Trophoblast cell (in vitro differentiated cells and primary cell): ENCODE data around the gene MAGI1.

Source experiments
- DNase-seq, 2 donors: peaks; one replicate each; pipeline ENCODE4 v3.0.0-alpha.2; 2016
- H2AFZ ChIP-seq: 2 replicates; pipeline ENCODE4 v1.6.1; 2013; ENCODE audit warnings: low read length, moderate library complexity, mild to moderate bottlenecking; ENCODE audit not compliant: insufficient read depth, poor library complexity
- H2AK5ac ChIP-seq: 2 replicates; pipeline ENCODE4 v1.6.1; 2013; ENCODE audit warnings: mild to moderate bottlenecking, low read length
- H2BK120ac ChIP-seq: 2 replicates; pipeline ENCODE4 v1.6.1; 2013; ENCODE audit warnings: low read length, mild to moderate bottlenecking, moderate library complexity; ENCODE audit not compliant: insufficient read depth, poor library complexity
- H2BK12ac ChIP-seq: 2 replicates; pipeline ENCODE4 v1.6.1; 2013; ENCODE audit warnings: mild to moderate bottlenecking, low read length, moderate library complexity
- H2BK5ac ChIP-seq: 2 replicates; pipeline ENCODE4 v1.6.1; 2013; ENCODE audit warnings: low read length, low read depth, moderate library complexity, mild to moderate bottlenecking; ENCODE audit not compliant: poor library complexity
- H3K14ac ChIP-seq: 2 replicates; pipeline ENCODE4 v1.6.1; 2013; ENCODE audit warnings: mild to moderate bottlenecking, low read length
- H3K18ac ChIP-seq: 2 replicates; pipeline ENCODE4 v1.6.1; 2013; ENCODE audit warnings: mild to moderate bottlenecking, low read length
- H3K23ac ChIP-seq: 2 replicates; pipeline ENCODE4 v1.6.1; 2013; ENCODE audit warnings: low read length
- H3K27ac ChIP-seq: 2 replicates; pipeline ENCODE4 v1.5.1; 2013; ENCODE audit warnings: low read depth, mild to moderate bottlenecking, inconsistent platforms, low read length, moderate library complexity
- H3K27me3 ChIP-seq: 2 replicates; pipeline ENCODE4 v1.6.1; 2013; ENCODE audit warnings: inconsistent platforms, mild to moderate bottlenecking, low read length, moderate library complexity; ENCODE audit not compliant: insufficient read depth
- H3K36me3 ChIP-seq, 2 experiments: 1 replicate in 1 of 2; 2 replicates in 1 of 2; pipeline ENCODE4 v1.6.1; 2013; ENCODE audit warnings: low read length in 2 of 2, mild to moderate bottlenecking in 2 of 2, moderate library complexity in 1 of 2; ENCODE audit not compliant: insufficient read depth in 2 of 2, control insufficient read depth in 1 of 2
- H3K4ac ChIP-seq: 2 replicates; pipeline ENCODE4 v1.6.1; 2013; ENCODE audit warnings: low read depth, mild to moderate bottlenecking, low read length, moderate library complexity
- H3K4me1 ChIP-seq, 2 experiments: 1 replicate in 1 of 2; 2 replicates in 1 of 2; pipeline ENCODE4 v1.6.1; 2013; ENCODE audit warnings: low read length in 2 of 2, mild to moderate bottlenecking in 2 of 2, moderate library complexity in 1 of 2; ENCODE audit not compliant: insufficient read depth in 2 of 2, control insufficient read depth in 1 of 2
- H3K4me2 ChIP-seq: 2 replicates; pipeline ENCODE4 v1.6.1; 2013; ENCODE audit warnings: inconsistent platforms, mild to moderate bottlenecking, low read length, moderate library complexity
- H3K4me3 ChIP-seq: 2 replicates; pipeline ENCODE4 v1.5.1; 2013; ENCODE audit warnings: mild to moderate bottlenecking, low read depth, low read length, inconsistent platforms
- H3K79me1 ChIP-seq: one replicate; pipeline ENCODE4 v1.6.1; 2013; ENCODE audit warnings: low read length
- H3K79me2 ChIP-seq: 2 replicates; pipeline ENCODE4 v1.6.1; 2013; ENCODE audit warnings: low read length, mild to moderate bottlenecking; ENCODE audit not compliant: control insufficient read depth, insufficient read depth, poor library complexity
- H3K9ac ChIP-seq: 2 replicates; pipeline ENCODE4 v1.6.1; 2013; ENCODE audit warnings: mild to moderate bottlenecking, low read length
- H3K9me3 ChIP-seq: 2 replicates; pipeline ENCODE4 v1.6.1; 2013; ENCODE audit warnings: low read depth, mild to moderate bottlenecking, control low read depth, inconsistent platforms, low read length; ENCODE audit not compliant: insufficient read depth
- H4K12ac ChIP-seq: 2 replicates; pipeline ENCODE4 v1.6.1; 2013; ENCODE audit warnings: low read depth, mild to moderate bottlenecking, low read length, moderate library complexity
- H4K8ac ChIP-seq: 2 replicates; pipeline ENCODE4 v1.6.1; 2013; ENCODE audit warnings: low read depth, mild to moderate bottlenecking, low read length, moderate library complexity
- H4K91ac ChIP-seq: one replicate; pipeline ENCODE4 v1.6.1; 2013; ENCODE audit warnings: low read depth, mild to moderate bottlenecking, low read length, moderate library complexity
- WGBS: extraction: QIAGEN DNeasy Blood & Tissue Kit; methylation state at CpG from one replicate; pipeline ENCODE4 v1.1.7; 2013; ENCODE audit warnings: missing lambda C conversion rate; ENCODE audit not compliant: insufficient read length, insufficient coverage; ENCODE audit errors: extremely low coverage; 5-methylcytosine and 5-hydroxymethylcytosine counted together

The MAGI1 gene

DNA sequence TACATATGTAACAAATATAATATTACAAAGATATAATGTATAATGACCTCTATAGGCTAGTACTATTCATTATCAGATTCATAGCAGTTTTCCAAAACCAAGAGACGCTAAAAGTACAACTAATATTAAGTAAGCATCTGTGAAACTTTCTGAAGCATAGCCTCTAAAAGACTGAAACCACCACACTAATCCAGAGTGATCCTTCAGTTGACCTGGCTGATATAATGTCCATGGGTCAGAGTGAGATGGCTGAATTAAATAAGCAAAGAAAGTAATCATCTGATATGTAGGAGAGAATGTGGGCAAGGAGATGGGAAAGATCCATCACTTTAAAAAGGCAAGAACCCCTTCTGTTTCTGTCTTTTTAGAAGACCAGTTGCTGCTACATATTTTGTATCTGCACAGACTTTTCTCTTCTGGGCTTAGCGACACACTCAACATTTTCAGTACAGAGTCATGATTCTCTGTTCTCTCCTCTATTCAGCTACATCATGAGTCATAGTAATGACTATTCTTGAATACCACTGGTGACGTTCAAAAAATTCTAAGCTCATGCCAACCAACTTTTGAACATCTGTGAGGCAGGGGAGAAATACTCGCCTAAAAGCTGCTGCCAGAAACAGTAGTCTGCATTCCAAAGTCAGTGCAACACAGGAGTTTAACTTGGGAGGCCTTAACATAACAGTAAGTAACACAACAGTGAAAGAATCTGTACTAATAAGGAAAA is 149.6 kb downstream of the MAGI1 start:
- Histone ChIP-seq H4K91ac (no peak overlapping the region), H3K79me2 (no peaks in the 10 kb centered on the region), H3K27me3 (no peaks in the 10 kb centered on the region), H3K79me1 (no peaks in the 10 kb centered on the region), H4K8ac (no peak overlapping the region), H3K4ac (no peak overlapping the region), H3K36me3 (no peaks in the 10 kb centered on the region), H3K14ac (no peak overlapping the region), H2BK5ac (no peak overlapping the region), H3K23ac (no peak overlapping the region), H2BK120ac (no peak overlapping the region), H3K4me3 (no peak overlapping the region), H2AFZ (no peak overlapping the region), H3K4me2 (no peak overlapping the region), H3K4me1 (no peaks in the 10 kb centered on the region), H2BK12ac (no peak overlapping the region), H2AK5ac (no peak overlapping the region), H3K9ac (no peak overlapping the region), H3K9me3 (no peaks in the 10 kb centered on the region), H3K18ac (no peak overlapping the region), H4K12ac (no peak overlapping the region), H3K27ac (no peak overlapping the region)
- peak; percentile 69 to 90 for DNase-seq
- WGBS, result no CpG with 5 or more reads among the region's 4 CpGs

DNA sequence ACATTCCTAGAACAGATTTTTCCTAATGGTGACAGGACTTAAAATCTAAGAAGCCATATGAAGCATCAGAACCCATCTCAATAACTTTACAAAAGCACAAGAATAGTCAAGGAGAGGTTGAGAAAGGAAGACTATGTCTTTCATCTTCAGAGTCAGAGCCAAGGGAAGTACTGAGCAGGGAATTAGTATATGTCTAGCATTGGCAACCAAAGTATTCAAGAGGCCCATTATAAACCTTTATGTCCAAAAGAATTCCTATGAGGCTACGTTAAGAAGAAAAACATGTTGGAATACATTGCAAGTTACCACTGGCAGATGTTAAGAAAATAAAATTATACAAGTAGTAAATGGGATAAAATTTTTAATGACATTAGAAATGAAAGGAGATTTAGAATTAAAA is 150.5 kb downstream of the MAGI1 start:
- Histone ChIP-seq H3K23ac (no peak overlapping the region), H2BK5ac (no peak overlapping the region), H3K27me3 (no peaks in the 10 kb centered on the region), H4K8ac (no peak overlapping the region), H2BK12ac (no peak overlapping the region), H3K4me1 (no peaks in the 10 kb centered on the region), H4K12ac (no peak overlapping the region), H3K4me3 (no peak overlapping the region), H3K18ac (no peak overlapping the region), H3K36me3 (no peaks in the 10 kb centered on the region), H3K14ac (no peak overlapping the region), H3K9ac (no peak overlapping the region), H3K79me1 (no peaks in the 10 kb centered on the region), H3K4me2 (no peak overlapping the region), H3K9me3 (no peaks in the 10 kb centered on the region), H3K4ac (no peak overlapping the region), H3K27ac (no peak overlapping the region), H2AFZ (no peak overlapping the region), H4K91ac (no peak overlapping the region), H3K79me2 (no peaks in the 10 kb centered on the region), H2AK5ac (no peak overlapping the region), H2BK120ac (no peak overlapping the region)
- WGBS, result no CpG with 5 or more reads among the region's 1 CpG
- DNase-seq, result no peak

DNA sequence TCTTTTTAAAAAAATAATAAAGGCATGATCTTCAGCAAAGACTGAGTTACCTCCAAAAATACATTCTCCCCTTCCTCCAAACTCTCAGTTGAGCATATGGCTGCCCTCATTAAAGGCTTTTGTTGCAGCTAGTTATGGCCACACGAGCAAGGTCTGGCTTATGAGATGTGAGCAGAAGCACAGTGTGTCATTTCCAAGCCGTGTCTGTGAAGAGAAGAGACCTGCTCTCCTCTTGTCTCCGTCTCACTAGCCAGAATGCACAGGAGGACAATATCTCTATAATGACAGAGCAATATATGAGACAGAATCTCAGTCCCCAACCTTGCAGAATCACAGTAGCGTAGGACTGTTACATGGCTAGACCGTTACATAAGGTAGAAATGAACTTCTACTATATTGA is 152.3 kb downstream of the MAGI1 start:
- Histone ChIP-seq H4K91ac (no peak overlapping the region), H2AK5ac (no peak overlapping the region)
- WGBS, result no CpG with 5 or more reads among the region's 5 CpGs

DNA sequence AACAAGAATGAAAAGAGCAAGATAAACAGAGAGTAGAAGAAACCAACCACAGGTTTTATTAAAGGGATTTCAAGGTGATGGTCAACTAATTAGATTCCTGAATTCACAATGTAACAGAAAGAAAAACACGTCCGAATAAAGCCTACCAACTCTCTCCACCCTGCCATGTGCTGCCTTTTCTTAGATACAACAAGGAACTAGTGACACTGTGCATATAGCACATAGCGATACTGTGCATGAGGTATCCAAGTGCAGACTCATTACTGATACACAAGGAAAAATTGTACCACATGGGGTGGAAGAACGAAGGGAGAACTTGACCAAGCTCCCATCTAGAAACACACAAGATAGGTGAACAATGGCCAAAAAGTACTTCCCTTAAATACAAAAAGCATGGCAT is 154.6 kb downstream of the MAGI1 start:
- Histone ChIP-seq H2BK5ac (no peak overlapping the region), H4K91ac (no peak overlapping the region), H2BK12ac (no peak overlapping the region), H3K27me3 (no peaks in the 10 kb centered on the region), H3K79me2 (no peaks in the 10 kb centered on the region), H3K79me1 (no peaks in the 10 kb centered on the region), H2BK120ac (no peak overlapping the region), H2AFZ (no peak overlapping the region), H4K8ac (no peak overlapping the region), H4K12ac (no peak overlapping the region), H3K9ac (no peak overlapping the region), H3K27ac (no peak overlapping the region), H3K9me3 (no peaks in the 10 kb centered on the region), H3K4me3 (no peak overlapping the region), H3K4me1 (no peaks in the 10 kb centered on the region), H3K36me3 (no peaks in the 10 kb centered on the region), H3K23ac (no peak overlapping the region), H3K14ac (no peak overlapping the region), H3K18ac (no peak overlapping the region), H3K4ac (no peak overlapping the region), H2AK5ac (peak overlapping the region; percentile 29), H3K4me2 (no peak overlapping the region)
- no CpG with 5 or more reads among the region's 4 CpGs for WGBS
- no peak for DNase-seq

More for the DNA sequence above, 152.3 kb downstream of the MAGI1 start:
- no peaks in the 10 kb centered on the region for H3K4me1 ChIP-seq
- no peak for DNase-seq
- no peak overlapping the region for H3K9ac ChIP-seq
- no peak overlapping the region for H2BK5ac ChIP-seq
- H2BK12ac ChIP-seq, result no peak overlapping the region
- H2AFZ ChIP-seq, result no peak overlapping the region
- no peak overlapping the region for H3K4me3 ChIP-seq
- no peak overlapping the region for H3K4ac ChIP-seq
- H4K8ac ChIP-seq, result no peak overlapping the region
- H3K9me3 ChIP-seq, result no peaks in the 10 kb centered on the region
- H3K79me2 ChIP-seq, result no peaks in the 10 kb centered on the region
- H4K12ac ChIP-seq, result no peak overlapping the region
- no peaks in the 10 kb centered on the region for H3K27me3 ChIP-seq
- no peaks in the 10 kb centered on the region for H3K79me1 ChIP-seq
- H3K18ac ChIP-seq, result no peak overlapping the region
- no peaks in the 10 kb centered on the region for H3K36me3 ChIP-seq
- H2BK120ac ChIP-seq, result no peak overlapping the region
- no peak overlapping the region for H3K4me2 ChIP-seq
- no peak overlapping the region for H3K27ac ChIP-seq
- H3K14ac ChIP-seq, result no peak overlapping the region
- H3K23ac ChIP-seq, result no peak overlapping the region
